RWPE1 (cell line): Measurements from ENCODE around the gene NARS2.

Experiments
- CTCF ChIA-PET: fragments of 350-600 bp; sonication (Branson Sonifier 250); formaldehyde crosslinking; extraction: SDS; loops from one replicate; lab custom pipeline; 2021; lab: Yijun Ruan, JAX
- POLR2A ChIA-PET: fragments of 400-600 bp; formaldehyde crosslinking; extraction: SDS; loops from one replicate; lab custom pipeline; 2020; ENCODE audit warnings: antibody characterized with exemption; ENCODE audit not compliant: low non-redundant PET; lab: Yijun Ruan, JAX
- DNase-seq: peaks from one replicate; pipeline ENCODE4 v3.0.0; 2012; ENCODE audit warnings: low spot score
- H3K27ac ChIP-seq: fragments of 450-650 bp; 2 replicates; pipeline ENCODE4 v1.5.1; 2017
- CTCF ChIP-seq: fragments of 450-650 bp; conservative IDR thresholded peaks from 2 replicates; pipeline ENCODE4 v1.5.1; 2017; ENCODE audit warnings: low read depth, mild to moderate bottlenecking

Gene NARS2

GRCh38 chr11:78459738-78460137, 114.9 kb downstream of the NARS2 start:
- ChIA-PET CTCF (no interaction called here), POLR2A (no interaction called here)
- no peak for TF ChIP-seq CTCF
- no peak overlapping the region for H3K27ac ChIP-seq
- DNase-seq: no peak

GRCh38 chr11:78457448-78457847, 117.2 kb downstream of the NARS2 start:
- no peak for DNase-seq
- no peak overlapping the region for H3K27ac ChIP-seq
- ChIA-PET CTCF (no interaction called here), POLR2A (no interaction called here)
- TF ChIP-seq CTCF: no peak

- POLR2A ChIA-PET: no interaction called here
- CTCF ChIA-PET: no interaction called here
- TF ChIP-seq CTCF: no peak
- H3K27ac ChIP-seq: no peak overlapping the region
- DNase-seq: no peak
These were observed 121.3 kb downstream of the NARS2 start for GRCh38 chr11:78453140-78453935.

- H3K27ac ChIP-seq: no peak overlapping the region
- no peak for TF ChIP-seq CTCF
- ChIA-PET CTCF (interaction anchor here (0.5 kb wide), 1 partner anchor 8 kb away, joined by 4 read pairs; no protein-coding TSS in a partner anchor), POLR2A (no interaction called here)
- DNase-seq: no peak
These were observed 123.1 kb downstream of the NARS2 start for GRCh38 chr11:78451371-78452150.

GRCh38 chr11:78450866-78451265, 123.8 kb downstream of the NARS2 start:
- POLR2A ChIA-PET: no interaction called here
- TF ChIP-seq CTCF: no peak
- DNase-seq: no peak

GRCh38 chr11:78449866-78450265, 124.8 kb downstream of the NARS2 start:
- H3K27ac ChIP-seq: no peak overlapping the region
- TF ChIP-seq CTCF: no peak
- DNase-seq: no peak
- ChIA-PET POLR2A (no interaction called here), CTCF (no interaction called here)

More at GRCh38 chr11:78450866-78451265, 123.8 kb downstream of the NARS2 start:
- CTCF ChIA-PET: no interaction called here
- H3K27ac ChIP-seq: no peak overlapping the region
